ENCODE results near the gene RBM11. TPM values are rescaled to one million over a fixed set of nuclear protein-coding genes. Genes with fewer than 3 reads are reported as not detected.

RBM11 gene
- total RNA-seq, 3 donors from 2014 or later: 5.6 TPM; not detected in 1

GRCh38 chr21:14223365-14223764 lies 7.4 kb downstream of the RBM11 start:
- no peak for DNase-seq (ENCODE audit: low spot score in 2 of 2)
- intact Hi-C loops (cut with DNase I; ENCODE audit: low total_unique reads): no loop called here
- Histone ChIP-seq H3K9me3 (peaks cover 0 to under 1% of the 10 kb centered on the region in 2 donors), H3K4me1 (no peaks in the 10 kb centered on the region), H3K36me3 (no peaks in the 10 kb centered on the region), H3K4me3 (no peak overlapping the region), H3K27me3 (no peaks in the 10 kb centered on the region), H3K27ac (no peak overlapping the region)
- TF ChIP-seq POLR2A (IDR thresholded peaks at IDR 0.05) (no peak), POLR2AphosphoS5 (IDR thresholded peaks at IDR 0.05) (no peak)
- TF ChIP-seq, protein P1, sequence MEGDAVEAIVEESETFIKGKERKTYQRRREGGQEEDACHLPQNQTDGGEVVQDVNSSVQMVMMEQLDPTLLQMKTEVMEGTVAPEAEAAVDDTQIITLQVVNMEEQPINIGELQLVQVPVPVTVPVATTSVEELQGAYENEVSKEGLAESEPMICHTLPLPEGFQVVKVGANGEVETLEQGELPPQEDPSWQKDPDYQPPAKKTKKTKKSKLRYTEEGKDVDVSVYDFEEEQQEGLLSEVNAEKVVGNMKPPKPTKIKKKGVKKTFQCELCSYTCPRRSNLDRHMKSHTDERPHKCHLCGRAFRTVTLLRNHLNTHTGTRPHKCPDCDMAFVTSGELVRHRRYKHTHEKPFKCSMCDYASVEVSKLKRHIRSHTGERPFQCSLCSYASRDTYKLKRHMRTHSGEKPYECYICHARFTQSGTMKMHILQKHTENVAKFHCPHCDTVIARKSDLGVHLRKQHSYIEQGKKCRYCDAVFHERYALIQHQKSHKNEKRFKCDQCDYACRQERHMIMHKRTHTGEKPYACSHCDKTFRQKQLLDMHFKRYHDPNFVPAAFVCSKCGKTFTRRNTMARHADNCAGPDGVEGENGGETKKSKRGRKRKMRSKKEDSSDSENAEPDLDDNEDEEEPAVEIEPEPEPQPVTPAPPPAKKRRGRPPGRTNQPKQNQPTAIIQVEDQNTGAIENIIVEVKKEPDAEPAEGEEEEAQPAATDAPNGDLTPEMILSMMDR (IDR thresholded peaks at IDR 0.05): no peak

GRCh38 chr21:14229399-14229798 lies 13.4 kb downstream of the RBM11 start:
- Histone ChIP-seq H3K27ac (no peak overlapping the region), H3K36me3 (no peaks in the 10 kb centered on the region), H3K27me3 (no peaks in the 10 kb centered on the region), H3K4me3 (no peak overlapping the region), H3K4me1 (no peaks in the 10 kb centered on the region), H3K9me3 (peaks cover 10 to 18% of the 10 kb centered on the region in 2 donors)
- TF ChIP-seq, protein P1 (IDR thresholded peaks at IDR 0.05): no peak
- TF ChIP-seq POLR2AphosphoS5 (IDR thresholded peaks at IDR 0.05) (no peak), POLR2A (IDR thresholded peaks at IDR 0.05) (no peak)
- DNase-seq (ENCODE audit: low spot score in 2 of 2): no peak
- intact Hi-C loops (cut with DNase I; ENCODE audit: low total_unique reads): no loop called here

GRCh38 chr21:14235101-14235500 lies 19.1 kb downstream of the RBM11 start:
- no peak overlapping the region for H3K4me3 ChIP-seq
- H3K27ac ChIP-seq: no peak overlapping the region
- no peaks in the 10 kb centered on the region for H3K36me3 ChIP-seq
- H3K27me3 ChIP-seq: no peaks in the 10 kb centered on the region
- no peak for DNase-seq (ENCODE audit: low spot score in 2 of 2)
- intact Hi-C loops (cut with DNase I; ENCODE audit: low total_unique reads): no loop called here
- H3K4me1 ChIP-seq: no peaks in the 10 kb centered on the region
- no peak for TF ChIP-seq POLR2AphosphoS5 (IDR thresholded peaks at IDR 0.05)
- TF ChIP-seq, protein P1 (IDR thresholded peaks at IDR 0.05): no peak
- TF ChIP-seq POLR2A (IDR thresholded peaks at IDR 0.05): no peak
- peaks cover under 1% of the 10 kb centered on the region in 2 donors for H3K9me3 ChIP-seq

- no peak overlapping the region for H3K27ac ChIP-seq
- TF ChIP-seq, protein P1 (IDR thresholded peaks at IDR 0.05): no peak
- TF ChIP-seq POLR2A (IDR thresholded peaks at IDR 0.05) (no peak), POLR2AphosphoS5 (IDR thresholded peaks at IDR 0.05) (no peak)
- intact Hi-C loops (cut with DNase I; ENCODE audit: low total_unique reads): no loop called here
- no peak overlapping the region for H3K4me3 ChIP-seq
- H3K27me3 ChIP-seq: no peaks in the 10 kb centered on the region
- no peaks in the 10 kb centered on the region for H3K9me3 ChIP-seq
- no peaks in the 10 kb centered on the region for H3K36me3 ChIP-seq
- no peak for DNase-seq (ENCODE audit: low spot score in 2 of 2)
- no peaks in the 10 kb centered on the region for H3K4me1 ChIP-seq
These were observed 20.2 kb downstream of the RBM11 start for GRCh38 chr21:14236180-14236579.

- H3K9me3 ChIP-seq: no peaks in the 10 kb centered on the region
- TF ChIP-seq POLR2A (IDR thresholded peaks at IDR 0.05) (no peak), POLR2AphosphoS5 (IDR thresholded peaks at IDR 0.05) (no peak)
- TF ChIP-seq, protein P1 (IDR thresholded peaks at IDR 0.05): no peak
- H3K4me1 ChIP-seq: no peaks in the 10 kb centered on the region
- H3K27me3 ChIP-seq: no peaks in the 10 kb centered on the region
- intact Hi-C loops (cut with DNase I; ENCODE audit: low total_unique reads): no loop called here
- no peak overlapping the region for H3K4me3 ChIP-seq
- no peak overlapping the region for H3K27ac ChIP-seq
- no peak for DNase-seq (ENCODE audit: low spot score in 2 of 2)
- H3K36me3 ChIP-seq: no peaks in the 10 kb centered on the region
These were observed 23.3 kb downstream of the RBM11 start for GRCh38 chr21:14239281-14239680.

Measured in breast epithelium (tissue), 4 donors.